GM23338 (cell line): ENCODE data around the gene UBTF. TPM values are rescaled to one million over a fixed set of nuclear protein-coding genes. Genes with fewer than 3 reads are reported as not detected.

Source experiments
- ATAC-seq: fragments of 200-7000 bp; cut with Tn5 transposase; 3 replicates; pipeline ENCODE4 v1.9.1; 2020
- DNase-seq: peaks from one replicate; pipeline ENCODE4 v3.0.0-alpha.2; 2015; ENCODE audit warnings: low spot score
- H2AFZ ChIP-seq: fragments of 200-600 bp; sonication (generic); 2 replicates; pipeline ENCODE4 v1.8.0; 2016; ENCODE audit warnings: antibody characterized with exemption, mild to moderate bottlenecking, moderate library complexity
- H3F3A ChIP-seq: fragments of 200-600 bp; sonication (generic); replicated peaks from 2 replicates; pipeline ENCODE4 v1.8.0; 2017; ENCODE audit warnings: antibody characterized with exemption, mixed run types, low read depth
- H3K27ac ChIP-seq: fragments of 200-600 bp; sonication (generic); 2 replicates; pipeline ENCODE4 v1.6.1; 2016; ENCODE audit warnings: low read depth
- H3K27me3 ChIP-seq: fragments of 200-600 bp; sonication (generic); 2 replicates; pipeline ENCODE4 v1.8.0; 2016; ENCODE audit warnings: mild to moderate bottlenecking, mixed run types, moderate library complexity; ENCODE audit not compliant: insufficient read depth
- H3K36me3 ChIP-seq: fragments of 200-600 bp; sonication (generic); 2 replicates; pipeline ENCODE4 v1.8.0; 2016; ENCODE audit warnings: mild to moderate bottlenecking; ENCODE audit not compliant: insufficient read depth
- H3K4me1 ChIP-seq: fragments of 200-600 bp; sonication (generic); 2 replicates; pipeline ENCODE4 v1.8.0; 2016; ENCODE audit warnings: mild to moderate bottlenecking, moderate library complexity; ENCODE audit not compliant: insufficient read depth
- H3K4me2 ChIP-seq: fragments of 200-600 bp; sonication (generic); 2 replicates; pipeline ENCODE4 v1.7.1; 2017; ENCODE audit warnings: mixed run types
- H3K4me3 ChIP-seq: fragments of 200-600 bp; sonication (generic); 2 replicates; pipeline ENCODE4 v1.6.1; 2016; ENCODE audit warnings: mixed run types
- H3K79me2 ChIP-seq: fragments of 200-600 bp; sonication (generic); replicated peaks from 2 replicates; pipeline ENCODE4 v1.8.0; 2017; ENCODE audit warnings: mild to moderate bottlenecking; ENCODE audit not compliant: insufficient read depth
- H3K9me2 ChIP-seq: fragments of 200-600 bp; sonication (generic); 2 replicates; pipeline ENCODE4 v1.8.0; 2017; ENCODE audit not compliant: insufficient read depth
- H4K20me1 ChIP-seq: fragments of 200-600 bp; sonication (generic); replicated peaks from 2 replicates; pipeline ENCODE4 v1.8.0; 2017; ENCODE audit warnings: mild to moderate bottlenecking; ENCODE audit not compliant: insufficient read depth
- H3K27ac Mint-ChIP-seq: 2 replicates; pipeline ENCODE4 v1.8.0; 2020; ENCODE audit warnings: inconsistent platforms, mild to moderate bottlenecking, moderate library complexity, mixed read lengths
- H3K27me3 Mint-ChIP-seq: 3 replicates; pipeline ENCODE4 v1.8.0; 2022; ENCODE audit warnings: low read depth, mild to moderate bottlenecking, moderate library complexity, mixed read lengths, inconsistent platforms; ENCODE audit not compliant: insufficient read depth, poor library complexity
- H3K36me3 Mint-ChIP-seq: 3 replicates; pipeline ENCODE4 v1.8.0; 2021; ENCODE audit warnings: low read depth, mild to moderate bottlenecking, inconsistent platforms, moderate library complexity, mixed read lengths
- H3K4me1 Mint-ChIP-seq: 3 replicates; pipeline ENCODE4 v1.8.0; 2020; ENCODE audit warnings: mild to moderate bottlenecking, inconsistent platforms, mixed read lengths
- H3K4me3 Mint-ChIP-seq: 3 replicates; pipeline ENCODE4 v1.8.0; 2021; ENCODE audit warnings: moderate library complexity, mild to moderate bottlenecking, inconsistent platforms, mixed read lengths
- H3K9me3 Mint-ChIP-seq: 3 replicates; pipeline ENCODE4 v1.8.0; 2020; ENCODE audit warnings: moderate library complexity, mild to moderate bottlenecking, inconsistent platforms, mixed read lengths
- POLR2AphosphoS5 ChIP-seq: IDR thresholded peaks from 2 replicates; pipeline ENCODE4 v1.6.1; 2016; ENCODE audit warnings: antibody characterized with exemption, low read depth
- ZNF331 ChIP-seq: fragments of 250-450 bp; sonication (Bioruptor Pico); IDR thresholded peaks from 2 replicates; pipeline ENCODE4 v1.5.0; 2020; ENCODE audit warnings: low read depth, mild to moderate bottlenecking, moderate library complexity
- polyA plus RNA-seq: library from polyadenylated mRNA; unstranded; fragments of >200 nt; fragmentation: Nextera tagmentation; extraction: Ambion mirVana; gene quantifications from 2 replicates; pipeline ENCODE4 v1.2.1, GENCODE V29; 2016
- total RNA-seq: library from RNA; depleted of rRNA; stranded (reverse); fragments of >200 nt; shearing (Covaris generic); gene quantifications from 2 replicates; pipeline ENCODE4 v1.2.3, GENCODE V29; 2014
- TF ChIP-seq, protein P1 (sequence below): fragments of 250-450 bp; sonication (Bioruptor Pico); IDR thresholded peaks from 2 replicates; pipeline ENCODE4 v1.5.0; 2020; ENCODE audit warnings: mild to moderate bottlenecking, moderate library complexity

UBTF gene
- total and polyA plus RNA-seq, 2 experiments from 2014 or later, result 29.9 to 62.2 TPM

DNA sequence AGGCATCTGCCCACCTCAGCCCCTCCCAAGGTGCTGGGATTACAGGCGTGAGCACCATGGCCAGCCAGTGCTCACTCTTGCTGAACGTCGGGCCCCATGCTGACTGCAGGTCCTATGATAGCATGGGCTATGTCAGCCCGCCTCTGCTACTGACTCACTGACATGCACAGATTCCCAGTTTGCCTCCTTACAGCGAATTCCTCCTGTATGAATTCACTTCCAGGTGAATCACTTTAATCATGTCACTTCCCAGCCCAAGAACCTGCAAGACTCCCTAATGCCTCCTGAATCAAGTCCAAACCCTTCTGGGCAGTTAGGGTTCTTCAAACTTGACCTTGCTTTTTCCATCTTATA is 16.1 kb upstream of the UBTF start:
- H3K4me1 Mint-ChIP-seq, result no peaks in the 10 kb centered on the region
- ATAC-seq, result no peak

More for the DNA sequence above, 16.1 kb upstream of the UBTF start:
- Histone ChIP-seq H3K36me3 (no peaks in the 10 kb centered on the region), H3K4me2 (no peak overlapping the region), H3K9me2 (no peaks in the 10 kb centered on the region), H3F3A (no peaks in the 10 kb centered on the region), H3K4me1 (no peaks in the 10 kb centered on the region), H3K79me2 (no peaks in the 10 kb centered on the region), H3K27ac (no peak overlapping the region), H3K4me3 (no peak overlapping the region), H4K20me1 (no peaks in the 10 kb centered on the region), H3K27me3 (no peaks in the 10 kb centered on the region), H2AFZ (no peak overlapping the region)
- Mint-ChIP-seq H3K27ac (no peak overlapping the region), H3K9me3 (peaks cover 14% of the 10 kb centered on the region; the same call in 2 of the 3 replicates), H3K27me3 (peaks cover 10% of the 10 kb centered on the region), H3K4me3 (no peak overlapping the region), H3K36me3 (peaks cover 6% of the 10 kb centered on the region; the same call in 1 of the 3 replicates)
- TF ChIP-seq ZNF331 (CRISPR knock-in tag) (no peak), POLR2AphosphoS5 (no peak)
- TF ChIP-seq, protein P1, sequence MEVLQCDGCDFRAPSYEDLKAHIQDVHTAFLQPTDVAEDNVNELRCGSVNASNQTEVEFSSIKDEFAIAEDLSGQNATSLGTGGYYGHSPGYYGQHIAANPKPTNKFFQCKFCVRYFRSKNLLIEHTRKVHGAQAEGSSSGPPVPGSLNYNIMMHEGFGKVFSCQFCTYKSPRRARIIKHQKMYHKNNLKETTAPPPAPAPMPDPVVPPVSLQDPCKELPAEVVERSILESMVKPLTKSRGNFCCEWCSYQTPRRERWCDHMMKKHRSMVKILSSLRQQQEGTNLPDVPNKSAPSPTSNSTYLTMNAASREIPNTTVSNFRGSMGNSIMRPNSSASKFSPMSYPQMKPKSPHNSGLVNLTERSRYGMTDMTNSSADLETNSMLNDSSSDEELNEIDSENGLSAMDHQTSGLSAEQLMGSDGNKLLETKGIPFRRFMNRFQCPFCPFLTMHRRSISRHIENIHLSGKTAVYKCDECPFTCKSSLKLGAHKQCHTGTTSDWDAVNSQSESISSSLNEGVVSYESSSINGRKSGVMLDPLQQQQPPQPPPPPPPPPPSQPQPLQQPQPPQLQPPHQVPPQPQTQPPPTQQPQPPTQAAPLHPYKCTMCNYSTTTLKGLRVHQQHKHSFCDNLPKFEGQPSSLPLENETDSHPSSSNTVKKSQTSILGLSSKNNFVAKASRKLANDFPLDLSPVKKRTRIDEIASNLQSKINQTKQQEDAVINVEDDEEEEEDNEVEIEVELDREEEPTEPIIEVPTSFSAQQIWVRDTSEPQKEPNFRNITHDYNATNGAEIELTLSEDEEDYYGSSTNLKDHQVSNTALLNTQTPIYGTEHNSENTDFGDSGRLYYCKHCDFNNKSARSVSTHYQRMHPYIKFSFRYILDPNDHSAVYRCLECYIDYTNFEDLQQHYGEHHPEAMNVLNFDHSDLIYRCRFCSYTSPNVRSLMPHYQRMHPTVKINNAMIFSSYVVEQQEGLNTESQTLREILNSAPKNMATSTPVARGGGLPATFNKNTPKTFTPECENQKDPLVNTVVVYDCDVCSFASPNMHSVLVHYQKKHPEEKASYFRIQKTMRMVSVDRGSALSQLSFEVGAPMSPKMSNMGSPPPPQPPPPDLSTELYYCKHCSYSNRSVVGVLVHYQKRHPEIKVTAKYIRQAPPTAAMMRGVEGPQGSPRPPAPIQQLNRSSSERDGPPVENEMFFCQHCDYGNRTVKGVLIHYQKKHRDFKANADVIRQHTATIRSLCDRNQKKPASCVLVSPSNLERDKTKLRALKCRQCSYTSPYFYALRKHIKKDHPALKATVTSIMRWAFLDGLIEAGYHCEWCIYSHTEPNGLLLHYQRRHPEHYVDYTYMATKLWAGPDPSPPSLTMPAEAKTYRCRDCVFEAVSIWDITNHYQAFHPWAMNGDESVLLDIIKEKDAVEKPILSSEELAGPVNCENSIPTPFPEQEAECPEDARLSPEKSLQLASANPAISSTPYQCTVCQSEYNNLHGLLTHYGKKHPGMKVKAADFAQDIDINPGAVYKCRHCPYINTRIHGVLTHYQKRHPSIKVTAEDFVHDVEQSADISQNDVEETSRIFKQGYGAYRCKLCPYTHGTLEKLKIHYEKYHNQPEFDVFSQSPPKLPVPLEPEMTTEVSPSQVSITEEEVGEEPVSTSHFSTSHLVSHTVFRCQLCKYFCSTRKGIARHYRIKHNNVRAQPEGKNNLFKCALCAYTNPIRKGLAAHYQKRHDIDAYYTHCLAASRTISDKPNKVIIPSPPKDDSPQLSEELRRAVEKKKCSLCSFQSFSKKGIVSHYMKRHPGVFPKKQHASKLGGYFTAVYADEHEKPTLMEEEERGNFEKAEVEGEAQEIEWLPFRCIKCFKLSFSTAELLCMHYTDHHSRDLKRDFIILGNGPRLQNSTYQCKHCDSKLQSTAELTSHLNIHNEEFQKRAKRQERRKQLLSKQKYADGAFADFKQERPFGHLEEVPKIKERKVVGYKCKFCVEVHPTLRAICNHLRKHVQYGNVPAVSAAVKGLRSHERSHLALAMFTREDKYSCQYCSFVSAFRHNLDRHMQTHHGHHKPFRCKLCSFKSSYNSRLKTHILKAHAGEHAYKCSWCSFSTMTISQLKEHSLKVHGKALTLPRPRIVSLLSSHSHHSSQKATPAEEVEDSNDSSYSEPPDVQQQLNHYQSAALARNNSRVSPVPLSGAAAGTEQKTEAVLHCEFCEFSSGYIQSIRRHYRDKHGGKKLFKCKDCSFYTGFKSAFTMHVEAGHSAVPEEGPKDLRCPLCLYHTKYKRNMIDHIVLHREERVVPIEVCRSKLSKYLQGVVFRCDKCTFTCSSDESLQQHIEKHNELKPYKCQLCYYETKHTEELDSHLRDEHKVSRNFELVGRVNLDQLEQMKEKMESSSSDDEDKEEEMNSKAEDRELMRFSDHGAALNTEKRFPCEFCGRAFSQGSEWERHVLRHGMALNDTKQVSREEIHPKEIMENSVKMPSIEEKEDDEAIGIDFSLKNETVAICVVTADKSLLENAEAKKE (CRISPR knock-in tag), result no peak
- no peak for DNase-seq
